Mucosa of gallbladder (tissue), 1 donor: ENCODE measurements around the gene IGIP. TPM values are rescaled to one million over a fixed set of nuclear protein-coding genes. Genes with fewer than 3 reads are reported as not detected.
"Not testable (repeated sequence)": the region's sequence is repeated elsewhere in the genome, so short reads cannot be mapped to it uniquely, and the experiment has no call there.

Experiments
- DNase-seq: peaks from one replicate; pipeline ENCODE4 v3.0.0-alpha.2; 2020; ENCODE audit warnings: low spot score
- total RNA-seq: library from RNA; stranded (reverse); gene quantifications from one replicate; pipeline ENCODE4 v1.2.1, GENCODE V29; 2021
- donor health status: DM: no; HTN: no; CAD: no.

IGIP gene
- total RNA-seq, 1 donor from 2014 or later = 17.6 TPM

DNA sequence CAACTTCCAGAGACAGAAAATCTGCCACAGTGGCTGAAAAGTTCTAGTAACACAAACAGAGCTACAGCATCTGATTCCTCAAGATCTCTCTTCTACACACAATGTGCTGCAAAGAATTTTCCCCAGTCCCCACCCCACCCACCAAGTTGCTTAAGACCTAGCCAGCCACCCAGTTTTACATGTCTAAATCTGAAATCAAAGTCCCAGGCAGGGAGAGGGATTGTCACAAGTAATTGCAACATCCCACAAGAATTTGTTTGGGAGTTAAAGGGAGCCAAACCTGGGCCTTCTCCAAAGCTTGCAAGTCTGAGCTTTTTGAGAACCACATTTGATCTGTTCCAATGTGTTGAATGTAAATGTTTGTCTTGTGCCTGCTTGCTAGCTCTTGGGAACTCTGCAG lies 15.5 kb downstream of the IGIP start:
- DNase-seq = no peak

DNA sequence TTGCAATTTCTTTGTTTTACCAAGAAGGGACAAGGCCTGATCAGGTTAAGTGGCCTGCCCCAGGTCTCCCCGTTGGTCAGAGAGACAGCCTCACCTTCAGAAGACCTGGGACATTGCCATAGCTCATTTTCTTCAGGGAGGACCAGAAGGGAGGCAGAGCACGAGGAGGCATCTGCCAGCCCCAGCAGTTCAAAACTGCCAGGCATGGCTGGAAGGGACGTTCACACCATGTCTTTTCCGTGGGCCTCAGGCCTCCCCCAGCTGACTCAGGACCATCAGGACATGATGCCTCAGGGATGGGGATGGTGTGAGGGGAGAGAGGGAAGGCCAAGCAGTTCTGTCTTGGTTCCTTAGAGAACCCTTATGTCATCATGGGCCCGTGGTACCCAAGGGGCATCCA lies 16.5 kb downstream of the IGIP start:
- no peak for DNase-seq

DNA sequence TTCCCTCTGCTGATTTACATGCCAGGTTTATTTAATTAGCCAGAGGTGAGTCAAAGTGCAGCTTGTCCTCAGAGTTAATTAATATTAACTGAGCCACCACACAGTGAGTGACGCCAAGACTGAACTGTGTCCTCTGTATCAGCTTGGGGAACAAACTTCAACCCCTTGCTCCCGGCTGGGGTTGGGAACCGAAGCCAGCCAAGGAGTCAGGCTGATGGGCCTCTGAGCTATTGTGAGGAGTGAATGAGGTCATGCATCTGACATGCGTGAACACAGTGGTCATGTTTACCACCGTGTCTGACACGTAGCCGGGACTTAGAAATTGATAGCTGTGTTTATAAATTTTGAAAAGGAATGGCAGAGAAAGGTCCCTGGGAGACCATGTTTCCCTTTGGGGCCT lies 17.1 kb downstream of the IGIP start:
- DNase-seq = peak; percentile 60

DNA sequence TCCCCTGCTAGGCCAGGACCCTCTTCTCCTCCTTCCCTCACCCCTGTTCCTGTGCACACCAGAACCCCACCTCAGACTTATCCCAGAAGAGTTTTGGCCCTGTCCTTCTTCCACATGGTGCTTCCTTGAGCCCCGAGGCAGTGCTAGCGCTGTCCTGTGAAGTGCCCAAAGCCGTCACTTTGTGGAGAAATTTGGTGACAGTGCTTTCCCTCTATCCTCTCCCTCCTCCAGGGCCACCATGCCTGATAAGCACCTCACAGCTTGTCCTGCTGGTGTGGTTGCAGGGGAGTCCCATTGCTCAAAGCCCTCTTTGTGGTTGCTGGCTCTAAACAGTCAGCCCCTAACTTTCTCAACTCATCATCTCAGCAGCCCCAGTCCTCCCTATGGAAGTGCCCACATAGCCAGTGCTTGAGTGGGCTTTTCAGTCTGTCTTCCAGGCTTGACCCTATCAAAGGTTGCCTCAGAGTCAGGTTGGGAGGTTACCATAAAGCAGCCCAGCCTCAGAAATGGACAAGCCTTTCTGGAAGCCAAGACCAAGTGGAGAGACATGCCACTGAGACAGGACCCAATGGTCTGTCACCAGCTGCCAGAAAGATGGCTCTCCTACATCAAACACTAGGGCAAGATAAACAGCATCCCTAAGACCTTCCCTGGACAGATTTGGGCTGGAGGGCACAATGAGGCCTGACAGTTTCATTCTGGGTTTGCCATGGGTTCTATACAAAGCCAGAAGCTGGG lies 18.0 kb downstream of the IGIP start:
- peak; percentile 8 for DNase-seq

DNA sequence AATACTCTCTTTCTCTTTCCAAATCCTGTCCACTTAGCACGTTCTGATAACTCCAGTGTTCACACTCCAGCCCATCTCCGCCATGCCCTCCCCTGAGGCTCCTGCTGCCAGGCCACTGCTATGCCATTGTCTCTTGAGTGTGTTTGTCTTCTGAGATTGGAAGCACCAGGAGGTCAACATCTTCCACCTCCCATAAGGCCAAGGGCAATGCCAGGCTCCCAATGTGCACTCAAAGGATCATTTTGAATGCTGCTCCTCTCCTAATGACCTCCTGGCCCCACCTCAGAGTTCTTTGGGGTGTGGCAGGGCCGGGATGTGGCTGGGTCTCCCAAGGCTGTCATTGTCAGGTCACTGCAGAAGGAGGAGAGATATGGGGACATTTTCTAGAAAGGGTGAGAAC lies 19.5 kb downstream of the IGIP start:
- DNase-seq = peak; percentile 8

DNA sequence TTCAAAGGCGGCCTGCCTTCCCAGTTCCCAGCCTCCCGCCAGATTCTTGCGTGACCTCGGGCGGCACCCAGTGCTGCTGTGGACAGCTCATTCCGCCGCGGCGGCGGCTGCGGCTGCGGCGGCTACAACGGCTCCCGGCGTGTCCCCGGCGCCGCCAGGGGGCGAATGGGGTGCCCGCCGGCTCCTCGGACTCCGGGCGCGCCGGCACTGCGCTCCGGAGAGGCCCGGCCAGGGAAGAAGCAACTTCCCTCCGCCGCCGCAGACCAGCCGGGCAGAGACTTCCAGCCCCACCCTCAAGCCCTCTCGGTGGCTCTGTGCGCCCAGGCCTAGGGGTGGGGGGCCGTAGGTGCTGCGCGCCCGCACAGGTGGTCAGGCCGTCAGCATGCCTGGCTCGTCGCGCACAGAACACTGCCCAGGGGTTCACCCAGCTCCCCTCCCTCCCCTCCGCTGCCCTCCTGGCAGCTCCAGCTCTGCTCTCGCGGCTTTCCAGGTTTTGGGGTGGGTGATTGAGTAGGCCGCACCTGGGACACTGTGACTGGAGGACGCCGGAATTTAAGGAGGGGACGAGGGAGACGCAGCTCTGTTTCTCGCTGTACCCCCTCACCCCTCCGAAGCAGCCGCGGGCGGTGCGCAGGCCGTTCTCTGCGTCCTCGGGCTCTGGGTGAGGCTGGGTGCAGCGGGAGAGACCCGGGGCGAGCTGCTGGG lies 20.2 kb downstream of the IGIP start:
- DNase-seq = peak; percentile 76

DNA sequence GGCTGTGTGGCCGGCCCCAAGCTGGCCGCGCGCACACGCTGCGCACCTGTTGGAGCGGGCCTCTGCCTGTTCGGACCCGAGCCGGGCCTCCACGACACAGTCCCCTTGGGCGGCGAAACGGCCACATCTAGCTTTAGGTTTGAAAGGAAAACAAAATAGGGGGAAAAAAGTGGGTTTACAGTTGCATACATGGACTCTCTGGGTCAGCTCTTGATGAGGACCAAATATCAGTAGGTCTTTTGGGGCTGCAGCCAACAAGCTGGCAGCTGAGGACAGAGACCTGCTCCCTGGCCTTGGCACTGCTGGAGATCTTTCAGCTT lies 20.7 kb downstream of the IGIP start:
- peak; percentile 5 for DNase-seq

DNA sequence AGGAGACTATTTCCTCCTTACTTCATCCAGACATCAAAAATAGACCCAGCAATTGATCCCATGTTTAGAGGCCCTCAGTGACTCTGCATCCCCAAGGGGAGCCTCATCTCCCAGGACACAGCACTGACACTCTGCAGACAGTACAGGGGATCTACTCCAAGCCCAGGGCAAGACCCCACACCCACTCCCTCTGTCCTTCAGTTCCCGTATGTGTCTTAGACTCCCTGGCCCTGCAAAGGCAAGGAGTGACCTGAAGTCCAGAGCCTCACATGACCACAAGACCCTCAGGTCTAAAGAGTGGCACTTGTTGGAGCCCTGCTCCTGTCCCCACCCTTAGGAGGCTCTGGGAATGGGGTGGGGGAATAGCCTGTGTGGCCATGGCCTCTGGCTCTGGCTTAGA lies 21.7 kb downstream of the IGIP start:
- no peak for DNase-seq

DNA sequence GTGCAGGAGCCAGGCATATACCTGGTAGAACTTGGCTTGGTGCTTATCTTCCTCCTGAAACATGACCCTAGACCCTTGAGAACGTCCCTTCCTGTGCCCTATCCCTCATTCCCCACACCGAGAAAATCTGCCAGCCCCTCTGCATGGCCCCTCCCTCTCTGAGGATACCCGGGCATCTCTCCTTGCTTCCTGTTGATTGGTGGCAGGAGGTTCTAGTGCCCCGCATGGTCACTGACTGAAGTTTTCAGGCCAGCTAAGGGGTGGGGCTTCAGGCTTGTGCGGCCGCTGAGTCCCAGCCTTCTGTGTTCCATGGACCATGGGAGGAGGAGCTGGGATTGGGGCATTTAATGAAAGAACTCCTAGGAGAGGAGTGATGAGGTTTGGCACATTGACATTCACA lies 22.8 kb downstream of the IGIP start:
- DNase-seq = no peak

DNA sequence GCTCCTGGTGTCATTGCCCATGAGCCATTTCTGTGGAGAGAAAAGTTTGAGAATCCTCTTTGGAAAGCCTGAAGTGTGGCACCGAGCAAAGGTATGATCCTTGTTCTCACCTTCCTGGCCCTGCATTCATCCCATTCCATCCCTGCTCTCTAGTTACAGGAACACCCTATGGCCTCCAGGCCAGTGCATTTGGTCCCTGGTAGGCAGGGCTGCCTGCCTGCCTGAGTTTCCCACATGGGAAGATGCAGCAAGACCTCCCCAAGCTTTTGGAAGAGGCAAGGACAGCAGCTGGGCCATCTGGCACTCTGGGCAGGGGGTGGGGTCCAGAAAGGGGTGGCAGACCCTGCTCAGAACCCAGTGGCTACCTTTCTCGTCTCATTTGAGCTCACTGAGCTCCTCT lies 24.5 kb downstream of the IGIP start:
- no peak for DNase-seq

DNA sequence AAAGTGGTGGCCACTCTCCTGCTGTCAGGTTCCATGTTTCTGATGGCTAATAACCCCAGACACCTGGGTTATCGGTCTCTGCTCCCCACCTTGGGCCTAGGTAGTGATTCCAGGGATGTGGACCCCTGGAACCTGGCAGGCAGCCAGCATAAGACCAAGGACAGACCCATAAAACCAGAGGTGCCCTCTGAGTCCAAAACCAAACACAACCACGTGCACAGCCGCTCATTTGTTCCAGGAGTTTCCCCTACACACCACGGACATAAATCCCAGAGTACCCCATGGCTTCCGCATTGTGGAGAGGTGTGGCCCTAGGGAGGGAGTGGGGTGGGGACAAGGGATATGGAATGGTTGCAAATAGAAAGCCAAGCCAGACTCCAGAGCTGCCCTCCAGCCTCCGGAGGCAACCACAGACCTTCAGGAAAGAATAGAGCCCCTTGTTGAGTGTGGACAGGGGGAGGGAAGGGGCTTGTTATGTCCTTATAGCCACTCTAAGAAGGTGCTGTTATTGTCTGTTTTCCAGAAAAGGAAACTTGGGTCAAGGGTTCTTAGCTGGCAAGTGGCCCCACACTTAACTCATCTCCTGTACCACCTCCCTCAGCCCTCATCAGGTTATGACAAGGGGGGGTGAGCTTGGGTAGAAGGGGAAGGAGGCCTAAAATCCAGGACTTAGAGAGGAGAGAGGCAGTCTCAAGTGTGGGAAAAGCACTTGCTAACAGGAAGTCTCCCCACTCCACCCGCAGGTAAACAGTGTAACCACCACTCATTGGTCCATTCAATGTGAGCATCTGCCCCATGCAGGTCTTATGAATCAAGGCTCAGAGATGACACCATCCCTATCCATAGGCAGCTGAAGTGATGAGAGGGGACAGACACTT lies 25.6 kb downstream of the IGIP start:
- no peak for DNase-seq

DNA sequence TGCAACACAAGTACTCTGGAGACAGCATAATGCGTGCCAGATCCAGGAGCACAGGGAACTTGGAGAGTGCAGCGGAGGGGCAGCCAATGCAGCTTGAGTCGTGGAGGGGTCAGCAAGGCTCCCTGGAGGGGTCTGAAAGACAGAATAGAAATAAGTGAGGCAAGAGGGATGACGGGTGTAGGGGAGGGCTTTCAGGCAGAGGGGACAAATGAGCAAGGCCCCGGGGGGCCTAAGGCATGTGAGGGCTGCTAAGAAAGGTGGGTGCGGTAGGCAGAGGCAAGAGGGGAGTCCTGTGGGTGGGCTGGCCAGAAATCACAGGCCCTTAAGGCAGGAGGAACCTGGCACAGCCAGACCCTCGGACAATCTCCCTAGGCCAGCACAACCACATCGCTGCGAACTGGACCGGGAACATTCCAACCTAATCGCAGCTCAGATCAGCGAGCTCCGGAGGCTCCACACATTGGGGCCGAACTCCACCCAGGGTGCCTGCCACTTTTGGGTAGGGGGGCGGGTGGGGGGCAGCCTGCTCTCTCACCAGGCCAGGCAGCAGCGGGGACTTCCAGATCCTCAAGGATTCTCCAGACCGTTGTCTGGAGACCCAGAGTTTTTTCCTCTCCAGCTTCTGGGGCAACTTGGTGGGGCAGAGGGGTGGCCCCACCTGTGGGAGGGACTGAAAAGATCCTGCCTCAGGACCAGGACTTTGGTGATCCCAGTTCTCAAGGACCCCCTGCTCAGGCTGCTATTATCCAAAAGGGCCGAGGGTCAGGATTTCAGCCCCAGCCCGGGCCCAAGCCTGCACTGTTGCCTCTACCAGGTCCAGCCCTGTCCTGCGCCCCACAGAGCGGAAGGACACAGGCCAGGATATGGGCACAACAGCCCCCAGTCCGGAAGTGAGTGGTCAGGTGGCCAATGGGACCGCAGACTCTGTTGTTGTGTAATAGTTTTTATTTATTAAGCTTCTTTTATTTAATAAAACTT lies 26.6 kb downstream of the IGIP start:
- no peak for DNase-seq

DNA sequence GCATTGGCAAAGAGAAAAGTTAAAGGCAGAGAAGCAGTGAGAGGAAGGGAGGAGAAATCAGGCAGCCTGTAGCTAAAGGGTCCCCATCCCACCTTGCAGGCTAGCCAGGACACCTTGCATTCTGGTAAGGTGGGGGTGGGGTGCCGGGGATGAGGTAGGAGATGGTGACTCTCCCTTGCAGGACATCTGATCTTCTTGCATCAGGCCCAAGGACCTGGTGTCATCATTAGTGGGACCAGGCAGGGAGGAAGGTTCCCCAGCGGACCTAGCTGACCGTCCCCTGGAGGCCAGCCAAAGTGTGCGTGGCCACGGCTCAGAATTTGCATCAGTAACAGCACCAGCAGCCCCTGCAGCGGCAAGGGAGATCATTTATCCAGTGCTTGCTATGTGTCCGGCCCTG lies 27.5 kb downstream of the IGIP start:
- no peak for DNase-seq

DNA sequence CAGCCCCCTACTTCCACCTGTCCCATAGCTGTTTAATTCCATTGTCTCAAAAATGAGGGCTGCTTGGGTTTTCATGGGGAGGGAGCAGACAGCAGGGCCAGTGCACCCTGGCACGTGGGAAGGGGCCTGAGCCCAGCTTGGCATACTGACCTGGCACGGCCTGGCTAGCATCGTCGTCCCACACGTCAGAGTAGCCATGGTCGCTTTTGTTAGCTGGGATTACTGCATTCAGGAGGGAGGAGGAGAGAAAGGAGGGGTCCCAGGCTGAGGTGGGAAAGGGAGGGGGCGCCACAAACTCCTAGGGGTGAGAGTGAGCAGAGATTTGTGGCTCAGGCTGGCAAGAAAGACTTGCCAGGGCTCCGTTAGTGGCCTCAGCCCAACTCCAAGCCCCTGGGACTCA lies 28.2 kb downstream of the IGIP start:
- DNase-seq = no peak

DNA sequence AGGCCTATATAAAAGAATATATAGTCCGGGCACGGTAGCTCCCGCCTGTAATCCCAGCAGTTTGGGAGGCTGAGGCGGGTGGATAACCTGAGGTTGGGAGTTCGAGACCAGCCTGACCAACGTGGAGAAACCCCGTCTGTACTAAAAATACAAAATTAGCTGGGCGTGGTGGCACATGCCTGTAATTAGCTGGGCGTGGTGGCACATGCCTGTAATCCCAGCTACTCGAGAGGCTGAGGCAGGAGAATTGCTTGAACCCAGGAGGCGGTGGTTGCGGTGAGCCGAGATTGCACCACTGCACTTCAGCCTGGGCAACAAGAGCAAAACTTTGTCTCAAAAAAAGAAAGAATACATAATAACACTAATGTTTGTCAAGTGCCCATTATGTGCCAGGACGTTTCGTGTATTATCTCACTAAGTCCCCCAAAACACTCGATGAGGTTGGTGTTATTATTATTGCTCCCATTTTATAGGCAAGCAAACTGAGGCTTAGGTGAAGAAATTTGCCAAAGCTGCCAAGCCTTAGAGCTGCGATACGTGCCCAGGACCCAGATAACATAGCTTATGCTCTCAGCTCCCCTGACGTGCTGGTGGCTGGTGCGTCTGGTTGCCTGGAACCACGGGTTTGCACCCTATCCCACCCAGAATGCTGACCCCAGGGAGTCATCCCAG lies 29.1 kb downstream of the IGIP start:
- not testable (repeated sequence) for DNase-seq

DNA sequence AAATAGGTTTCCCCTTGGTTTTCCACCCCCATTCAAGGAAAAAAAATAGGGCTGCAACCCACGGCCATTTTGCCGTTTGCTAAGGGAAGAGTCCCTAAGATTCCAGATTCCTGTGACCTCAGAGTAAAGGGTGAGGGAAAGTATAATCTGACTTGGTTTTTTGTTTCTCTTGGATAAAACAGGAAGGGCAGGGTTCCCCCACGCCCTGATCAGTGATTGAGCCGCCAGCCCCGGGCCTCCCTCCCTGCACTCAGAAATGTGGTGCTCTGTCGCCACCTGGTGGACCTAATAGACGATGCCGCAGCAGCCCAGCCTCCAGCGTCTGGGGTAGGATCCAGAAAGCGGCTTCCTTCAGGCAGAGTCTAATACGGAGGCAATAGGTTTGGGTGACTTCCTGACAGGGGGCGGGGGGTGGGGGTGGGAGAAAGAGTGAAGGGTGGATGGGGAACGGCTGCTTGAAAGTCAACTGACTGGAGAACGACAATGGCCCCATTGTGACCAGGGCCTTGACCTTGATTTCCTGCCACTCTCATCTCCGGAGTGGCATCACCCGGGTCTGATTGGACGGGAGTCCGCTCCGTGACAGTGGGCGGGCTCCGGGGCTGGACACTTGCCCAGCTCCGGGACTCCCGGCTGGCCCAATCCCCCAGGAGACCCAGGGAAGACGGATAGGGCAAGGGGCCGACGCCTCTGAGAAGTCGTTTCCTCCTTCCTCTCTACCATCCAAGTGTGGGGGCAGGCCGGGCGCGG lies 31.5 kb downstream of the IGIP start:
- DNase-seq = peak; percentile 91

DNA sequence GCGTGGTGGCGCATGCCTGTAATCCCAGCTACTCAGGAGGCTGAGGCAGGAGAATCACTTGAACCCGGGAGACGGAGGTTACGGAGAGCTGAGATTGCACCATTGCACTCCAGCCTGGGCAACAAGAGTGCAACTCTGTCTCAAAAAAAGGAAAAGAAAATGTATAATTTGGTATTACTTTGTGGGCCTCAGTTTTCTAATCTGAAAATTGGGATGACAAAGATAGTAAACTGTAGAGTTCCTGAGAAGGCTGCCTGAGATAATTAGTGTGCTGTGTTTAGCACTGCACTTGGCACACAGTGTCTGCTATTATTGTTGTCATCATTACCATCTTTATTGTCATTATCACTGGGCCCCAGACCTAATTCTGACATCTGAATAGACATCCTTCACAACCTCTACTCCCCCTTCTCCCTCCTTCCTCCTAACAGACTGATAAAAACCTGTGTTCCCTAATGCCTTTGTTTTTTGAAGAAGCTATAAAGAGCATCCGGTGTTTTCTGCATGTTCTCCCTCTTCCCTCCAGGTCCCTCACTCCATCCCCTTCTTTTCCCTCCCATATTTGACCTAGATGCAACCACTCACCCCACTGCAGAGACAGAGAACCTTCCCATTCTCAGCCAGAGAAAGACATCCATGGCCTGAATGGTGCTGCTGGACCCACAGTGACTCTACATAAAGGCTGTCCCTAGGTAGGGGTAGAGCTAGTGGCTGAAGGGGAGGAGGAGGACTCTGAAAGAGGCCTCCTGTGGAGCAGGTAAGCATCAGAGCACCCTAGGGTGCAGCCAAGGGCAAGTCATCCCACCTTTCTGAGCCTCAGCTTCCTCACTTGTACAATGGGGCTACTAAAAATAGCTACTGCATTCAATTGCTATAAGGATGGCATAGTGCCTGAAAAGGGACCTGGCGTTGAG lies 33.5 kb downstream of the IGIP start:
- DNase-seq = no peak

DNA sequence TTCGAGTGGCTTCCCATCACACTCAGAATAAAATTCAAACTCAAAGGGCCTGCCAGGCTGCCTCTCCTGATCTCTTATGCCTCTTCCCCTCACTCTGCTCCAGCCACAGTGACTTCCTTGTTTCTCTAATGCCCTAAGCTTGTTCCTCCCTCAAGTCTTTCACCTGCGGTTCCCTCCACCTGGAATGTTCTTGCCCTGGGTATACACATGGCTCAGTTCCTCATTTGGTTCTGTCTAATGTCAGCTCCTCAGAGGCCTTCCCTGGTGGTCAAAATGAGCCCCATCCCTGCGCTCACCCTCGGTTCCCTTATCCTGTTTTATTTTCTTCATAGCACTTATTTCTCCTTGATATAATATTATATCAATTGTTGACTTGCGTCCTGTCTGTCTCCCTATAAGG lies 36.5 kb downstream of the IGIP start:
- no peak for DNase-seq

DNA sequence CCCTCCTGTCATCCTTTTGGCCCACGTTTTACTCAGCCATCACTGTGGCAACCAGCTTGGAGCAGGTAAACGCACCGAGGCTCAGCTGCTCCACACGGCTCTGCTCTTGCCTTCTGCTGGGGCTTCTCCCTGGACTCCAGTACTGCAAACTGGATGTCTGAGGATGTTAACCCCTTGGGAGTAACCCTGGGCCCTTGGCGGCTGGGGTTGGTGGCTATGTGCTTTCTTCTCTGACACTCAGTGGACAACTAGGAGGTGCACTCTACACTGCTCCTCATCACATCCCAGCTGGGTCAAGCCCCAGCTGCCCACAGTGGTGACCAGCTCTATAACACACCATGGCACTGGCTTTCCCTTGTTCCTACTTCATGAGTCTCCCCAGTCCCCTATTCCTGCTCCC lies 37.0 kb downstream of the IGIP start:
- no peak for DNase-seq
